T-helper 1 cell treated with Interleukin-12 subunit alpha and Interleukin-12 subunit beta and Interleukin-4 antibody, amounts not matched to agents 30 μg/mL and 1 μg/mL, for 36 hours (primary cell): ENCODE results near the gene LTBP1.

Experiments
- H3K27ac Mint-ChIP-seq: one replicate; pipeline ENCODE4 v1.8.0; 2021; ENCODE audit warnings: mild to moderate bottlenecking, mixed read lengths
- H3K27me3 Mint-ChIP-seq: one replicate; pipeline ENCODE4 v1.8.0; 2021; ENCODE audit warnings: low read depth, mixed read lengths
- H3K36me3 Mint-ChIP-seq: one replicate; pipeline ENCODE4 v1.8.0; 2021; ENCODE audit warnings: low read depth, mixed read lengths
- H3K4me1 Mint-ChIP-seq: one replicate; pipeline ENCODE4 v1.8.0; 2021; ENCODE audit warnings: low read depth, mixed read lengths
- H3K4me3 Mint-ChIP-seq: one replicate; pipeline ENCODE4 v1.8.0; 2021; ENCODE audit warnings: mild to moderate bottlenecking, moderate library complexity, mixed read lengths
- H3K9me3 Mint-ChIP-seq: one replicate; pipeline ENCODE4 v1.8.0; 2021; ENCODE audit warnings: mixed read lengths

Gene LTBP1

GRCh38 chr2:33071591-33071990 is 124.8 kb downstream of the LTBP1 start:
- Mint-ChIP-seq H3K36me3 (no peaks in the 10 kb centered on the region), H3K4me3 (no peak overlapping the region), H3K27ac (no peak overlapping the region), H3K9me3 (no peaks in the 10 kb centered on the region), H3K4me1 (peaks cover 2% of the 10 kb centered on the region), H3K27me3 (peaks cover 9% of the 10 kb centered on the region)

- Mint-ChIP-seq H3K27me3 (peaks cover 16% of the 10 kb centered on the region), H3K4me3 (no peak overlapping the region), H3K27ac (no peak overlapping the region), H3K36me3 (no peaks in the 10 kb centered on the region), H3K9me3 (no peaks in the 10 kb centered on the region), H3K4me1 (peaks cover 4% of the 10 kb centered on the region)
Observed at GRCh38 chr2:33072614-33073013, 125.9 kb downstream of the LTBP1 start.

- Mint-ChIP-seq H3K4me1 (peaks cover 8% of the 10 kb centered on the region), H3K4me3 (no peak overlapping the region), H3K27me3 (peaks cover 16% of the 10 kb centered on the region), H3K36me3 (no peaks in the 10 kb centered on the region), H3K9me3 (no peaks in the 10 kb centered on the region), H3K27ac (no peak overlapping the region)
Observed at GRCh38 chr2:33073018-33073417, 126.3 kb downstream of the LTBP1 start.

DNA sequence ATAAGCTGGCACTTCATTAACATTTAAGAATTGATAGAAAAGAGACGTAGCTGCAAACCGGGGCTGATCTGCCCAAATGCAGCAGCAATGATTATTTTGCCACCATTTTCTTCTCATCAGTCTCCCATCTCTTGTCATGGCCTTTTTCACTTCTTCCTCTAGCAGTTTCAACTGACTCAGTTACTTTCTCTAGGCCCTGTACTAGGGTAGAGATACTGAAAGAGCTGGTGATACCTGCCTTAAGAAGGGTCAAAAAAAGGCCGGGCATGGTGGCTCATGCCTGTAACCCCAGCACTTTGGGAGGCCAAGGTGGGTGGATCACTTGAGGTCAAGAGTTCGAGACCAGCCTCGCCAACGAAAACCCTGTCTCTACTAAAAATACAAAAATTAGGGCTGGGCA is 127.4 kb downstream of the LTBP1 start:
- Mint-ChIP-seq H3K36me3 (no peaks in the 10 kb centered on the region), H3K27me3 (peaks cover 12% of the 10 kb centered on the region), H3K9me3 (no peaks in the 10 kb centered on the region), H3K4me3 (no peak overlapping the region), H3K27ac (no peak overlapping the region), H3K4me1 (peaks cover 8% of the 10 kb centered on the region)

- no peaks in the 10 kb centered on the region for H3K9me3 Mint-ChIP-seq
- no peaks in the 10 kb centered on the region for H3K36me3 Mint-ChIP-seq
- H3K4me3 Mint-ChIP-seq = no peak overlapping the region
- peaks cover 6% of the 10 kb centered on the region for H3K4me1 Mint-ChIP-seq
- no peak overlapping the region for H3K27ac Mint-ChIP-seq
- peaks cover 12% of the 10 kb centered on the region for H3K27me3 Mint-ChIP-seq
Observed at GRCh38 chr2:33077311-33077710, 130.6 kb downstream of the LTBP1 start.

- Mint-ChIP-seq H3K4me3 (no peak overlapping the region), H3K27me3 (peaks cover 12% of the 10 kb centered on the region), H3K27ac (no peak overlapping the region), H3K4me1 (peaks cover 6% of the 10 kb centered on the region), H3K36me3 (no peaks in the 10 kb centered on the region), H3K9me3 (no peaks in the 10 kb centered on the region)
Observed at GRCh38 chr2:33077844-33078243, 131.1 kb downstream of the LTBP1 start.

GRCh38 chr2:33081691-33082090 is 134.9 kb downstream of the LTBP1 start:
- Mint-ChIP-seq H3K36me3 (no peaks in the 10 kb centered on the region), H3K27ac (no peak overlapping the region), H3K9me3 (no peaks in the 10 kb centered on the region), H3K4me1 (peaks cover 18% of the 10 kb centered on the region), H3K27me3 (peaks cover 6% of the 10 kb centered on the region), H3K4me3 (no peak overlapping the region)

GRCh38 chr2:33083699-33084387 is 137.1 kb downstream of the LTBP1 start:
- Mint-ChIP-seq H3K36me3 (no peaks in the 10 kb centered on the region), H3K27ac (no peak overlapping the region), H3K9me3 (no peaks in the 10 kb centered on the region), H3K27me3 (no peaks in the 10 kb centered on the region), H3K4me3 (no peak overlapping the region), H3K4me1 (peaks cover 12% of the 10 kb centered on the region)

- Mint-ChIP-seq H3K9me3 (no peaks in the 10 kb centered on the region), H3K4me1 (peaks cover 12% of the 10 kb centered on the region), H3K27ac (no peak overlapping the region), H3K4me3 (no peak overlapping the region), H3K36me3 (no peaks in the 10 kb centered on the region), H3K27me3 (no peaks in the 10 kb centered on the region)
Observed at GRCh38 chr2:33084433-33084832, 137.7 kb downstream of the LTBP1 start.

GRCh38 chr2:33085646-33086045 is 138.9 kb downstream of the LTBP1 start:
- no peaks in the 10 kb centered on the region for H3K36me3 Mint-ChIP-seq
- no peaks in the 10 kb centered on the region for H3K9me3 Mint-ChIP-seq
- H3K4me3 Mint-ChIP-seq = no peak overlapping the region
- H3K27ac Mint-ChIP-seq = no peak overlapping the region
- H3K27me3 Mint-ChIP-seq = peaks cover 4% of the 10 kb centered on the region
- H3K4me1 Mint-ChIP-seq = peaks cover 12% of the 10 kb centered on the region

GRCh38 chr2:33086400-33087015 is 139.8 kb downstream of the LTBP1 start:
- Mint-ChIP-seq H3K27ac (no peak overlapping the region), H3K36me3 (no peaks in the 10 kb centered on the region), H3K27me3 (peaks cover 7% of the 10 kb centered on the region), H3K4me3 (no peak overlapping the region), H3K9me3 (no peaks in the 10 kb centered on the region), H3K4me1 (peaks cover 12% of the 10 kb centered on the region)

DNA sequence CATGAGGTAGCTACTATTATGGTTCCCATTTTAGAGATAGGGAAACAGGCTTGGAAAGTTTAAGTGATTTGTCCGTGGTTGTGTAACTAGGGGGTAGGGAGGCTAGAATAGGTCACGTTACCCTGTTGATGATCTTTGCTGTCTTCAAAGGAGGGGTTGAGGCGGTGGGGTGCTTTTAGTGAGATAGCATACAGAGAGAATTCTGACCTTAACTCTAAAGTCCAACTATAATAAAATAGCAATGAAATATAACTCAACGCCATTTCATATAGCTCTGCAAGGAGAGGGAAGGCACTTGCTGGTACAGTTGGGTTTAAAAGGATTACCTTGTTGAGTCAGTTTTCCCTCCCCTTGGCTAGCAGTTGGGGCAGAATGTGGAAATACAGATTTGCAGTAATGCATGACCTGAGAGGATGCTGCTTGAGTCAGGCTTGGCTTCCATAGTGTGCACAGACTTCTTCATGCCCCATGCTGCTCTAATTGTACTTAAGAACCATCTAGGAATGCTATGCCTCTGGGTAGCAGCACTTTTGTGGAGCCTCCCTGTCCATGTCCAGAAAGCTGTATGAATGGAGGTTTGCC is 143.9 kb downstream of the LTBP1 start:
- H3K27ac Mint-ChIP-seq = no peak overlapping the region
- no peaks in the 10 kb centered on the region for H3K36me3 Mint-ChIP-seq
- peaks cover 1% of the 10 kb centered on the region for H3K4me1 Mint-ChIP-seq
- H3K9me3 Mint-ChIP-seq = no peaks in the 10 kb centered on the region
- H3K4me3 Mint-ChIP-seq = no peak overlapping the region
- peaks cover 13% of the 10 kb centered on the region for H3K27me3 Mint-ChIP-seq

GRCh38 chr2:33091541-33092123 is 144.9 kb downstream of the LTBP1 start:
- H3K9me3 Mint-ChIP-seq = no peaks in the 10 kb centered on the region
- H3K4me3 Mint-ChIP-seq = no peak overlapping the region
- no peak overlapping the region for H3K27ac Mint-ChIP-seq
- peaks cover 16% of the 10 kb centered on the region for H3K27me3 Mint-ChIP-seq
- no peaks in the 10 kb centered on the region for H3K4me1 Mint-ChIP-seq
- no peaks in the 10 kb centered on the region for H3K36me3 Mint-ChIP-seq

GRCh38 chr2:33093283-33093993 is 146.7 kb downstream of the LTBP1 start:
- no peak overlapping the region for H3K27ac Mint-ChIP-seq
- H3K9me3 Mint-ChIP-seq = no peaks in the 10 kb centered on the region
- H3K4me1 Mint-ChIP-seq = no peaks in the 10 kb centered on the region
- H3K4me3 Mint-ChIP-seq = no peak overlapping the region
- H3K36me3 Mint-ChIP-seq = no peaks in the 10 kb centered on the region
- peaks cover 17% of the 10 kb centered on the region for H3K27me3 Mint-ChIP-seq
